Right cardiac atrium (tissue), 5 donors: ENCODE measurements around the gene PRSS36. TPM values are rescaled to one million over a fixed set of nuclear protein-coding genes. Genes with fewer than 3 reads are reported as not detected.
A peak's percentile ranks its signal among the peaks of the same experiment; 100 is the strongest.
"Not testable (repeated sequence)": the region's sequence is repeated elsewhere in the genome, so short reads cannot be mapped to it uniquely, and the experiment has no call there.

Source experiments
- ATAC-seq, 2 donors: fragments of 200-7000 bp; cut with Tn5 transposase; one replicate each; pipeline versions ENCODE4 v1.8.0 to v1.9.1; 2020; ENCODE audit warnings: moderate library complexity in 2 of 2, mild to moderate bottlenecking in 1 of 2
- DNase-seq, 3 donors: peaks; one replicate each; pipeline ENCODE4 v3.0.0-alpha.2; 2020
- H3K27ac ChIP-seq: one replicate; pipeline ENCODE4 v1.5.1; 2013; ENCODE audit warnings: mild to moderate bottlenecking, low read length, control low read depth, moderate library complexity
- H3K27me3 ChIP-seq: one replicate; pipeline ENCODE4 v1.6.1; 2013; ENCODE audit not compliant: control insufficient read depth, insufficient read depth
- H3K4me1 ChIP-seq: one replicate; pipeline ENCODE4 v1.6.1; 2013; ENCODE audit warnings: low read length; ENCODE audit not compliant: control insufficient read depth, insufficient read depth
- H3K4me3 ChIP-seq: one replicate; pipeline ENCODE4 v1.5.1; 2013; ENCODE audit warnings: low read length, control low read depth
- H3K9me3 ChIP-seq: one replicate; pipeline ENCODE4 v1.6.1; 2013; ENCODE audit warnings: low read length; ENCODE audit not compliant: control insufficient read depth
- WGBS: extraction: QIAGEN DNeasy Blood & Tissue Kit; methylation state at CpG from one replicate; pipeline ENCODE4 v1.1.7; 2013; 5-methylcytosine and 5-hydroxymethylcytosine counted together
- intact Hi-C, 4 donors: fragments of 100-400 bp; cut with DNase I; formaldehyde crosslinking; loops; one replicate each; pipeline versions ENCODE4 v1.11.0 to v1.14.0; 2022 to 2023
- polyA plus RNA-seq: library from polyadenylated mRNA; stranded (reverse); fragments of 200-250 nt; gene quantifications from one replicate; pipeline ENCODE4 v1.2.3, GENCODE V29; 2013
- total RNA-seq, 4 donors: library from RNA; stranded (reverse); fragmentation: NEBNext Ultra II Directional; extraction: Animal tissue kit (Norgen Biotek cat#: 25700); gene quantifications; one replicate each; pipeline ENCODE4 v1.2.1, GENCODE V29; 2021
- donor health status: healthy with polysubstance abuse.
- donor health status: DM: no; HTN: yes; CAD: no.
- donor health status: DM: no; HTN: no; CAD: no.
- donor health status: DM: no; HTN: yes; CAD: no; lungs with severe emphysema.
- donor health status: DM: yes; HTN: yes; CAD: no.

PRSS36 gene
- total and polyA plus RNA-seq, 5 donors, result 1.1 to 2.2 (median 1.7) TPM

- intact Hi-C loops, result no loop called here
- Histone ChIP-seq H3K4me1 (peaks cover 11% of the 10 kb centered on the region), H3K27ac (no peak overlapping the region), H3K4me3 (no peak overlapping the region), H3K27me3 (no peaks in the 10 kb centered on the region), H3K9me3 (no peaks in the 10 kb centered on the region)
- peak in 1 of 2 donors; percentile 42 for ATAC-seq
- DNase-seq, result peak; percentile 67 to 83 (median 81)
- WGBS, result 41% methylated on average over 27 of the region's 27 CpGs
These were observed 11.0 kb downstream of the PRSS36 start for GRCh38 chr16:31138621-31139578.

GRCh38 chr16:31136822-31137499 is 12.9 kb downstream of the PRSS36 start:
- H3K27ac ChIP-seq, H3K9me3 ChIP-seq, DNase-seq, H3K27me3 ChIP-seq, H3K4me3 ChIP-seq, ATAC-seq, intact Hi-C loops: not testable (repeated sequence)
- 92% methylated on average over 20 of the region's 20 CpGs for WGBS
- H3K4me1 ChIP-seq, result peaks cover 11% of the 10 kb centered on the region

- no peak for ATAC-seq
- intact Hi-C loops, result no loop called here
- Histone ChIP-seq H3K27ac (no peak overlapping the region), H3K4me1 (peaks cover 8% of the 10 kb centered on the region), H3K27me3 (no peaks in the 10 kb centered on the region), H3K4me3 (no peak overlapping the region), H3K9me3 (no peaks in the 10 kb centered on the region)
- DNase-seq, result no peak
- 85% methylated on average over 6 of the region's 6 CpGs for WGBS
These were observed 13.6 kb downstream of the PRSS36 start for GRCh38 chr16:31136287-31136662.

DNA sequence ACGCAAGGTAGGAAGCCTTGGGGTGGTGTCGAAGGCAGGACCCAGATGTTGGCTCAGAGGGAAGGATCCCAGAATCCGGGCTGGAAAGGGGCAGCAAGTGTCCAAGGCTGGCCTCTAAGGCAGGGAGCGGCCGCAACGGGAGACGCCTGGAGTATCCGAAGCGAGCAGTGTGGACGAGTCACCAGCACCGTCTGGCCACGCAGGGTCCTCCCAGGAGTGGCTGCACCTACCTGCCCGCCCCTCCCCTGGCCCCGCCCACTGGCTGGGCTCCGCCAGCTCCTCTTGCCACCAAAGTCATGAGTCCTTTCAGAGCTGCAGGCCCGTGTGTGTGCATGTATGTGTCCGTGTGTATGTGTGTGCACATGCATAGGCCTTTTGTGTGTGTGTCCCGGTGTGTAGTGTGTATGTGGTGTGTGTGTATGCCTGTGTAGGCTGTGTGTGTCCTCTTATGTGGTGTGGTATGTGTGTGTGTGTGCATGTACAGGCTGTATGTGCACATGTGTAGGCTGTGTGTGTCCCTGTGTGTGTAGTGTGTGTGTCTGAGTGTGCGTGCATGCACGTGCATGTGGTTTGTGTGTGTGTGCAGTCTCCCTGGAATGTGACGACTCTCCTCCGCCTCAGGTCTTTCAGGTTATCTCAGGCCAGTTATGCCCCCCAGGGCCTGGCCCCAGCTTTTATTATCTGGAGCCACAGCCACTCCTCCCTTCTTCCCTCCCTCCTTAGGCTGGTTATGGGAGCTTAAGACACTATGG is 14.2 kb downstream of the PRSS36 start, which contains the start of gene PRSS8:
PRSS8 (minus strand) TSS at position 193 of the 752 bp plus-strand sequence. CDS start 229 bp downstream, outside the sequence.
- H3K4me3 ChIP-seq, result no peak within 1 kb of the TSS
- intact Hi-C loops, result no loop called here
- no peak for ATAC-seq

GRCh38 chr16:31134625-31135534 is 15.0 kb downstream of the PRSS36 start:
- H3K4me1 ChIP-seq, result peaks cover 8% of the 10 kb centered on the region
- DNase-seq, result peak in 1 of 3 donors; percentile 44
- no peak for ATAC-seq
- H3K4me3 ChIP-seq, result no peak overlapping the region
- intact Hi-C loops, result no loop called here
- no peak overlapping the region for H3K27ac ChIP-seq
- WGBS, result 24% methylated on average over 18 of the region's 18 CpGs
- H3K27me3 ChIP-seq, result no peaks in the 10 kb centered on the region
- H3K9me3 ChIP-seq, result no peaks in the 10 kb centered on the region

More for the DNA sequence above, 14.2 kb downstream of the PRSS36 start, which contains the start of gene PRSS8:
- 47% methylated on average over 22 of the region's 22 CpGs for WGBS
- H3K9me3 ChIP-seq, result no peaks in the 10 kb centered on the region
- H3K4me1 ChIP-seq, result peaks cover 8% of the 10 kb centered on the region
- no peaks in the 10 kb centered on the region for H3K27me3 ChIP-seq
- no peak within 1 kb of the TSS for H3K27ac ChIP-seq
- peak in 1 of 3 donors; percentile 63 for DNase-seq

- intact Hi-C loops, result no loop called here
- DNase-seq (peak in 1 of 3 donors; percentile 44), ATAC-seq (no peak)
- no peak overlapping the region for H3K27ac ChIP-seq
- no peaks in the 10 kb centered on the region for H3K9me3 ChIP-seq
- no peaks in the 10 kb centered on the region for H3K27me3 ChIP-seq
- no peak overlapping the region for H3K4me3 ChIP-seq
- 8% methylated on average over 5 of the region's 5 CpGs for WGBS
- H3K4me1 ChIP-seq, result peaks cover 8% of the 10 kb centered on the region
These were observed 15.7 kb downstream of the PRSS36 start for GRCh38 chr16:31134091-31134571.

DNA sequence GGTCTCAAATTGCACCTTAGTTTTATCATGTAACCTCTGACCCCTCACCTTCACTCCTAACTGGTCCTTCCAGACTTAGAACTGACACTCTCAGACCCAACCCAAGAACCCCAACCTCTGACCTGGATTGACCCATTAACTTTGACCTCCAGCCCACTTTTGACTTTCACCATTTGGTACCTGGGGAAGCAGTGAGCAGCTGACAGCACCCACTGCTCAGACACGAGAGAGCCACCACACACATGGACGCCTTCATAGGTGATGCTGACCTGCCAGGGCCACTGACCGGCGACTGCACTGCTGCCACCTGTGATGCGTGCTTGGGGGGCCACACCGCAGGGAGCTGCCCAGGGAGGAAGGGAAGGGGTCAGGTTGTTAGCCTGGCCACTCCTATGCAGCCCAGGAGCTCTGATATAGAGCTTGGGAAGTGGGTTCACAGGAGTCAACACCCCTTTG is 16.8 kb downstream of the PRSS36 start:
- Histone ChIP-seq H3K9me3 (no peaks in the 10 kb centered on the region), H3K27ac (no peak overlapping the region), H3K4me3 (no peak overlapping the region), H3K4me1 (no peaks in the 10 kb centered on the region), H3K27me3 (no peaks in the 10 kb centered on the region)
- intact Hi-C loops, result no loop called here
- 85% methylated on average over 6 of the region's 6 CpGs for WGBS
- peak in 1 of 3 donors; percentile 24 for DNase-seq
- no peak for ATAC-seq

DNA sequence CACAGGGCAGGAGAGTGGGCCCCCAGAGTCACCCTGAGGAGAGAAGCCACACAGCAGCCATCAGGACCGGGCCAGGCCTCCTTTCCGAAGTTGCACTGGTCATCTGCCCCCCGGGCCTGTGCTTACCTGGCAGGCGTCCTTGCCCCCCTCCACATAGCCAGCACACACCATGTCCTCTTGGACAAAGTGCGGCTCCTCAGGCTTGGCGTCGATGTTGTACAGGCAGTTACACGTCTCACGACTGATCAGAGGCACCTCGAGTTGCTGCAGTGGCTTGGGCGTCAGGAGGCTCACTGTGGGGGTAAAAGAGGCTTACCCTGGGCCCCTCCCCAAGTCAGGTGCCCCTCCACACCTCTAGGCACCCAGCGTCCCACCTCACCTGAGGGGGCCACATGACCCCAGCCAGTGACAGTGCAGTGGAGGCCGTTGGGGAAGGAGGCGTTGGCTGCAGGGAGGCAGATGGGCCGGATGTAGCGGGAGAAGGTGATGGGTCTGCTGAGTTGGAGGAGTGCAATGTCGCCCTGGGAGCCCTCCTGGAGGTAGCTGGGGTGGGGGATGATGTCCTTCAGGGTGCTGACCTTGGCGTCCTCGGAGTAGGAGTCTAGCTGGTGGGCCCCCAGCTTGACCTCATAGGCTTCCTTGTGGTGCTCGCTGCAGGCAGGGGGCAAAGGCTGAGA is 17.4 kb downstream of the PRSS36 start:
- Histone ChIP-seq H3K4me3 (no peak overlapping the region), H3K4me1 (no peaks in the 10 kb centered on the region), H3K27me3 (no peaks in the 10 kb centered on the region), H3K27ac (no peak overlapping the region), H3K9me3 (no peaks in the 10 kb centered on the region)
- DNase-seq (peak in 1 of 3 donors; percentile 37), ATAC-seq (no peak)
- WGBS, result 89% methylated on average over 20 of the region's 20 CpGs
- intact Hi-C loops, result no loop called here

- WGBS, result 90% methylated on average over 5 of the region's 5 CpGs
- H3K27ac ChIP-seq, result no peak overlapping the region
- ATAC-seq (no peak), DNase-seq (peak in 1 of 3 donors; percentile 25)
- H3K4me1 ChIP-seq, result no peaks in the 10 kb centered on the region
- no peaks in the 10 kb centered on the region for H3K27me3 ChIP-seq
- intact Hi-C loops, result no loop called here
- no peak overlapping the region for H3K4me3 ChIP-seq
- H3K9me3 ChIP-seq, result no peaks in the 10 kb centered on the region
These were observed 18.0 kb downstream of the PRSS36 start for GRCh38 chr16:31131841-31132271.
